ENCODE data around the gene ENPEP. TPM values are rescaled to one million over a fixed set of nuclear protein-coding genes. Genes with fewer than 3 reads are reported as not detected.

Gene ENPEP
- total RNA-seq, 1 donor from 2014 or later: 2.4 TPM

DNA sequence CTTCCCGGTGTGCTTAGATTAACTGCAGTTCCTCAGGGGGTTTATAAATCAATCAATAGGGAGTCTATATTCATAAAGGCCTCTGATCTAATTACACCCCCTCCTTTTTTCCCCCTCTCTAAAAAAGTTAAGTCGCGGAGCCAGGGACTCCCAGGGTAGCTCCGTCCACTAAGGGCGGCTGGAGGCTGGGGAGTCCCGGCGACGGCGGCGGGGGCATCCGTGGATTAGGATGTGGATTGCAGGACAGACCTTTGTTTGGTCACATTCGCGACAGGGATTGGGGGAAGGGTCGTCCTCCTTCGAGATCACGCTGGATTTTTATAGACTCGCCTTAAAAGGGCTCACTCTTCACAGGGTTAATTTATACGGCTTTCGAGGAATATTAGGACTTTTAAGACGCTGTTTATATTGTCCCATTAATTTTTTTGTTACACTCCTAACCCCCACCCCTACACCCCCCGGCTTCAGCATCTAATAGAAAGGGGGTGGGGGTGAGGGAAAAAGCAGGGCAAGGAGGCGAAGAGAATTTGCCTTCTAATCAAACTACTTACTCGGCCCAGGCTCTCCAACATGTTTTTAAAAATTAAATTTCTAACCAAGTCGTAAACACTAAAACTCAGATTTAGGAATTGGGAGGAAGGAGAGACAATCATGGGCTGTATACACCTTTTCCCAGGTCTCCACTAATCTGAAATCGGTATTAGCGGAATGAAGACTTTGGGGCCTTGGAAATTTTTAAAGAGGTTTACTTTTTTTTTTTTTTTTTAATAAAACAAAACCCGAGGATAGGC, 138.4 kb downstream of the ENPEP start:
- Mint-ChIP-seq H3K4me3 (ENCODE audit: unreplicated experiment) (no peak overlapping the region), H3K27me3 (ENCODE audit: unreplicated experiment) (peaks cover 57% of the 10 kb centered on the region), H3K9me3 (ENCODE audit: unreplicated experiment) (peaks cover 20% of the 10 kb centered on the region), H3K36me3 (ENCODE audit: unreplicated experiment) (no peaks in the 10 kb centered on the region), H3K27ac (ENCODE audit: unreplicated experiment) (no peak overlapping the region), H3K4me1 (ENCODE audit: low read depth, unreplicated experiment) (peaks cover 10% of the 10 kb centered on the region)
- TF ChIP-seq CTCF (IDR thresholded peaks at IDR 0.05; ENCODE audit: partially characterized antibody, unreplicated experiment): no peak
- no peak for DNase-seq

Other genes starting within 250 kb of the ENPEP start
- gene PITX2, start 146.9 kb downstream of the ENPEP start, total RNA-seq (ENCODE audit: unreplicated experiment): 1.3 TPM

Measured in glutamatergic neuron (in vitro differentiated cells).